ENCODE results near the gene KRTAP1-1.
"Not testable (repeated sequence)": the region's sequence is repeated elsewhere in the genome, so short reads cannot be mapped to it uniquely, and the experiment has no call there.

Gene KRTAP1-1

DNA sequence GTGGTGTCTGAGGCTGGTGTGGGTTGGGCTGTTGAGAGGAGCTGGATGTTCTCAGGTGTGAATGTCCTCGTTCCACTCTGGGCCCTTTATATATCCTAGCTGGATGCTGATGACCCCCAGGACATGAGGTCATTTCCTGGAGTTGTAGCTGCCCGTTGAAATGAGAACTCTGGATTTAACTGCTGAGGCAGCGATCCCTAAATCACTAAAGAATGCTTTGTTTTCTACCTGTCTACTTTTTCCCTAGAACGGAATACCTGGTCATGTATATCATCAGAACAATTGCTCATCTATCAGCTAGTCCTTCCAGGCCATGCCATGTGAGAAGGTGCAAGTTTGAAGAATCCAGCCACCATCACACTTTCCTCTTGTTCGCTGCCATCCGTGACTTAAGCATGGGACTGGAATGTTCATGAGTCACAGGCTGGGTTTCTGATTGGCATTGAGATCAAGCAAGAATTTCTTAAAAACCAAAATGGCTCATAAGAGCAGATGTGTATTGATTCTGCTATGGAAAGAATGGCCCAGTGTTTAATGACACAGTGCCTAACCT, 18.9 kb upstream of the KRTAP1-1 start, which contains the start of gene KRTAP2-3:
TSS of gene KRTAP2-3 (minus strand) at position 63 of the 553 bp plus-strand sequence. CDS start 64 bp downstream, outside the sequence.
- Histone ChIP-seq H3K79me2 (ENCODE audit: control insufficient read depth, low read length) (no peaks in the 10 kb centered on the region), H3K4me2 (ENCODE audit: low read length) (no peak within 1 kb of the TSS), H3K4me1 (ENCODE audit: control insufficient read depth, low read length) (no peaks in the 10 kb centered on the region), H3K9me3 (ENCODE audit: control insufficient read depth, insufficient read depth, low read length) (no peaks in the 10 kb centered on the region), H3K4me3 (ENCODE audit: low read length) (no peak within 1 kb of the TSS), H3K36me3 (ENCODE audit: control insufficient read depth, low read length) (no peaks in the 10 kb centered on the region), H3F3A (ENCODE audit: control insufficient read depth, insufficient read depth) (no peaks in the 10 kb centered on the region), H3K9me2 (replicated peaks; ENCODE audit: control insufficient read depth, low read length) (no peaks in the 10 kb centered on the region), H3K27ac (ENCODE audit: low read depth, low read length) (no peak within 1 kb of the TSS), H4K20me1 (ENCODE audit: control insufficient read depth, insufficient read depth, low read depth, low read length) (no peaks in the 10 kb centered on the region), H3K27me3 (ENCODE audit: control insufficient read depth, low read length) (0 out of 2 replicates have a peak, but pooled peaks cover 2% of the 10 kb centered on the region)
- no peak for TF ChIP-seq EZH2phosphoT487 (IDR thresholded peaks at IDR 0.05; ENCODE audit: borderline replicate concordance, low read length)
- TF ChIP-seq, protein P1, sequence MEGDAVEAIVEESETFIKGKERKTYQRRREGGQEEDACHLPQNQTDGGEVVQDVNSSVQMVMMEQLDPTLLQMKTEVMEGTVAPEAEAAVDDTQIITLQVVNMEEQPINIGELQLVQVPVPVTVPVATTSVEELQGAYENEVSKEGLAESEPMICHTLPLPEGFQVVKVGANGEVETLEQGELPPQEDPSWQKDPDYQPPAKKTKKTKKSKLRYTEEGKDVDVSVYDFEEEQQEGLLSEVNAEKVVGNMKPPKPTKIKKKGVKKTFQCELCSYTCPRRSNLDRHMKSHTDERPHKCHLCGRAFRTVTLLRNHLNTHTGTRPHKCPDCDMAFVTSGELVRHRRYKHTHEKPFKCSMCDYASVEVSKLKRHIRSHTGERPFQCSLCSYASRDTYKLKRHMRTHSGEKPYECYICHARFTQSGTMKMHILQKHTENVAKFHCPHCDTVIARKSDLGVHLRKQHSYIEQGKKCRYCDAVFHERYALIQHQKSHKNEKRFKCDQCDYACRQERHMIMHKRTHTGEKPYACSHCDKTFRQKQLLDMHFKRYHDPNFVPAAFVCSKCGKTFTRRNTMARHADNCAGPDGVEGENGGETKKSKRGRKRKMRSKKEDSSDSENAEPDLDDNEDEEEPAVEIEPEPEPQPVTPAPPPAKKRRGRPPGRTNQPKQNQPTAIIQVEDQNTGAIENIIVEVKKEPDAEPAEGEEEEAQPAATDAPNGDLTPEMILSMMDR (IDR thresholded peaks at IDR 0.05; ENCODE audit: low read depth, low read length, poor library complexity, severe bottlenecking), result no peak

DNA sequence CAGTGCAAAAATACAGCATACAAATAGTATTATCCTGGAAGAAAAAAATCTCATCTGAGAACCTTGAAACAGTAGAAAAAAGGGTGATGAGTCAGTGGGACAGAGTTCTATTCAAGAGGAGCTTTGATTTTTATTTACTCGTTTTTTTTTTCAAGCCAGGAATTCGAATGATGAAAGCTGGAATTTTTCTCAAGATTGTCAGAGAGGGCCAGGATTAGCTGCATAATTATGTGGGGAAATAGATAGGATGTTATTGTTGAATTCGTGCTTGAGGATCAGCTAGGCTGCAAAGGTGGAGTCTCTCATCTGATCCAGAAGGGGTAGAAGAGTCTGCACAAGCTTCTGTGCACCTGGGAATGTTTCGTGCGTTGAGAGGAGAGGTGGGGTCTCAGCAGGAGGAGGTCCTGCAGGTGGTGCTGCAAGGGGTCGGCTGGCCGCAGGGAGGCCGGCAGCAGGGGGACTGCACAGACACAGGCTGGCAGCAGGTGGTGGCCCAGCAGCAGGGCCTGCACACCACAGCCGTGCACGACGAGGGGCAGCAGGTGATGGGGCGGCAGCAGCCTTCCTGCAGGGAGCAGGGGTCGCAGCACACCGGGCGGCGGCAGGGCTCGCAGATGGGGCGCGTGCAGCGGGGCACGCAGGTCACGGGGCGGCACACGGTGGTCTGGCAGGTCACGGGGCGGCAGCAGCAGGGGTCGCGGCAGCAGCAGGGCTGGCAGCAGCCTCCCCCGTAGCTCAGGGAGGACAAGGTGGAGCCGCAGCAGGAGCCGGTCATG, 18.2 kb upstream of the KRTAP1-1 start:
- not testable (repeated sequence) for H3K4me2 ChIP-seq (ENCODE audit: low read length); H3K4me3 ChIP-seq (ENCODE audit: low read length); H3K36me3 ChIP-seq (ENCODE audit: control insufficient read depth, low read length); H3K79me2 ChIP-seq (ENCODE audit: control insufficient read depth, low read length); H3K9me2 ChIP-seq (replicated peaks; ENCODE audit: control insufficient read depth, low read length); H3K27ac ChIP-seq (ENCODE audit: low read depth, low read length); H3K27me3 ChIP-seq (ENCODE audit: control insufficient read depth, low read length); H4K20me1 ChIP-seq (ENCODE audit: control insufficient read depth, insufficient read depth, low read depth, low read length); H3K4me1 ChIP-seq (ENCODE audit: control insufficient read depth, low read length); H3F3A ChIP-seq (ENCODE audit: control insufficient read depth, insufficient read depth); H3K9me3 ChIP-seq (ENCODE audit: control insufficient read depth, insufficient read depth, low read length)

DNA sequence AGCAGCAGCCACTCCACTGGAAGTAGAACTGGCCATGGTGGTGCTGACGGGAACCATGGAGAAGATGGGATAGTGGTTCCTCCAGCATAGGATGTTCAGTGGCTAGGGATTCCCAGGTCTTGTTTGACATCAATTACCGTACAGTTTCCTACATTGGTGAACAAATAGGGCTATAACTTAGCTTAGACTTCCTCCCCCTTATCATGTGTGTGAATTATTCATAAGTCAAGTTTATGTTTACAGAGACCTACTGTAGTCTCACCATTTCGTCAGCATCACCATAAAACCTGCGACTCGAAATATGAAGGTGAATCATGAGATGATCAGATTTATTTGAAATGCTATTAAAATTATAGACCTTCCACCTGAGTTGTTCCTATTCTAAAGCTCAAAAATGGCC, 17.5 kb upstream of the KRTAP1-1 start:
- Histone ChIP-seq H3K9me3 (ENCODE audit: control insufficient read depth, insufficient read depth, low read length) (no peaks in the 10 kb centered on the region), H3K4me3 (ENCODE audit: low read length) (no peak overlapping the region), H3K79me2 (ENCODE audit: control insufficient read depth, low read length) (no peaks in the 10 kb centered on the region), H3F3A (ENCODE audit: control insufficient read depth, insufficient read depth) (no peaks in the 10 kb centered on the region), H3K4me1 (ENCODE audit: control insufficient read depth, low read length) (no peaks in the 10 kb centered on the region), H4K20me1 (ENCODE audit: control insufficient read depth, insufficient read depth, low read depth, low read length) (no peaks in the 10 kb centered on the region), H3K27me3 (ENCODE audit: control insufficient read depth, low read length) (0 out of 2 replicates have a peak, but pooled peaks cover 2% of the 10 kb centered on the region), H3K4me2 (ENCODE audit: low read length) (no peak overlapping the region), H3K36me3 (ENCODE audit: control insufficient read depth, low read length) (no peaks in the 10 kb centered on the region), H3K9me2 (replicated peaks; ENCODE audit: control insufficient read depth, low read length) (no peaks in the 10 kb centered on the region), H3K27ac (ENCODE audit: low read depth, low read length) (no peak overlapping the region)
- TF ChIP-seq, protein P1 (IDR thresholded peaks at IDR 0.05; ENCODE audit: low read depth, low read length, poor library complexity, severe bottlenecking), result no peak
- TF ChIP-seq EZH2phosphoT487 (IDR thresholded peaks at IDR 0.05; ENCODE audit: borderline replicate concordance, low read length), result no peak

DNA sequence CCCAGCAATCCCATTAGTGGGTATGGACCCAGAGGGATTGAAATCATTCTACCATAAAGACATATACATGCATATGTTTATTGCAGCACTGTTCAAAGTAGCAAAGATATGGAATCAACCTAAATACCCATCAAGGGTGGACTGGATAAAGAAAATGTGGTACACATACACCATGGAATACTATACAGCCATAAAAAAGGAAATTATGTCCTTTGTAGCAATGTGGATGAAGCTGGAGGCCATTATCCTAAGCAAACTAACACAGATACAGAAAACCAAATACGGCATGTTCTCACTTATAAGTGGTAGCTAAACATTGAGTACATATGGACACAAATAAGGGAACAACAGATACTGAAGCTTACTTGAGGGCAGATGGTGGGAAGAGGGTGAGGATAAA, 16.3 kb upstream of the KRTAP1-1 start:
- H4K20me1 ChIP-seq (ENCODE audit: control insufficient read depth, insufficient read depth, low read depth, low read length), result no peaks in the 10 kb centered on the region
- H3K27me3 ChIP-seq (ENCODE audit: control insufficient read depth, low read length), result 0 out of 2 replicates have a peak, but pooled peaks cover 2% of the 10 kb centered on the region
- H3F3A ChIP-seq (ENCODE audit: control insufficient read depth, insufficient read depth), result no peaks in the 10 kb centered on the region
- H3K4me2 ChIP-seq (ENCODE audit: low read length), result no peak overlapping the region
- no peaks in the 10 kb centered on the region for H3K4me1 ChIP-seq (ENCODE audit: control insufficient read depth, low read length)
- no peaks in the 10 kb centered on the region for H3K79me2 ChIP-seq (ENCODE audit: control insufficient read depth, low read length)
- H3K9me2 ChIP-seq (replicated peaks; ENCODE audit: control insufficient read depth, low read length), result no peaks in the 10 kb centered on the region
- no peaks in the 10 kb centered on the region for H3K36me3 ChIP-seq (ENCODE audit: control insufficient read depth, low read length)
- TF ChIP-seq EZH2phosphoT487 (IDR thresholded peaks at IDR 0.05; ENCODE audit: borderline replicate concordance, low read length), result no peak
- TF ChIP-seq, protein P1 (IDR thresholded peaks at IDR 0.05; ENCODE audit: low read depth, low read length, poor library complexity, severe bottlenecking), result no peak
- H3K4me3 ChIP-seq (ENCODE audit: low read length), result no peak overlapping the region
- no peaks in the 10 kb centered on the region for H3K9me3 ChIP-seq (ENCODE audit: control insufficient read depth, insufficient read depth, low read length)
- H3K27ac ChIP-seq (ENCODE audit: low read depth, low read length), result no peak overlapping the region

DNA sequence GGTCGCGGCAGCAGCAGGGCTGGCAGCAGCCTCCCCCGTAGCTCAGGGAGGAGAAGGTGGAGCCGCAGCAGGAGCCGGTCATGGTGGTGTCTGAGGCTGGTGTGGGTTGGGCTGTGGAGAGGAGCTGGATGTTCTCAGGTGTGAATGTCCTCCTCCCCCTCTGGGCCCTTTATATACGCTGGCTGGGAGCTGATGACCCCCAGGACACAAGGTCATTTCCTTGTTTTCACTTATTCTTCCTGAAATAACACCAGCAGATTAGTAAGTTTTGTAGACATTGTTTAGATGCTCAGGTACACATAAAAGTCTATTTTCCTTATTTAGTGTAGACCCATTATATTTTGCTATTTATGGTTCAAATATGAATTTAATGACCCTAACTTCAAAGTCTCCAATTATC, 13.9 kb upstream of the KRTAP1-1 start, which contains the start of gene KRTAP2-2:
TSS of gene KRTAP2-2 (minus strand) at position 101 of the 400 bp plus-strand sequence. CDS start at position 82, 19 bp downstream.
- not testable (repeated sequence) for H3K9me3 ChIP-seq (ENCODE audit: control insufficient read depth, insufficient read depth, low read length); H4K20me1 ChIP-seq (ENCODE audit: control insufficient read depth, insufficient read depth, low read depth, low read length); H3K36me3 ChIP-seq (ENCODE audit: control insufficient read depth, low read length); H3K27ac ChIP-seq (ENCODE audit: low read depth, low read length); H3F3A ChIP-seq (ENCODE audit: control insufficient read depth, insufficient read depth); H3K79me2 ChIP-seq (ENCODE audit: control insufficient read depth, low read length); H3K27me3 ChIP-seq (ENCODE audit: control insufficient read depth, low read length); H3K9me2 ChIP-seq (replicated peaks; ENCODE audit: control insufficient read depth, low read length); H3K4me3 ChIP-seq (ENCODE audit: low read length); H3K4me2 ChIP-seq (ENCODE audit: low read length); H3K4me1 ChIP-seq (ENCODE audit: control insufficient read depth, low read length)
